ENCODE results near the gene ABCC3.
"Not testable (repeated sequence)": the region's sequence is repeated elsewhere in the genome, so short reads cannot be mapped to it uniquely, and the experiment has no call there.

The ABCC3 gene

GRCh38 chr17:50687200-50688066 is 52.8 kb downstream of the ABCC3 start:
- peak in 1 of 2 experiments; percentile 40 for DNase-seq

DNA sequence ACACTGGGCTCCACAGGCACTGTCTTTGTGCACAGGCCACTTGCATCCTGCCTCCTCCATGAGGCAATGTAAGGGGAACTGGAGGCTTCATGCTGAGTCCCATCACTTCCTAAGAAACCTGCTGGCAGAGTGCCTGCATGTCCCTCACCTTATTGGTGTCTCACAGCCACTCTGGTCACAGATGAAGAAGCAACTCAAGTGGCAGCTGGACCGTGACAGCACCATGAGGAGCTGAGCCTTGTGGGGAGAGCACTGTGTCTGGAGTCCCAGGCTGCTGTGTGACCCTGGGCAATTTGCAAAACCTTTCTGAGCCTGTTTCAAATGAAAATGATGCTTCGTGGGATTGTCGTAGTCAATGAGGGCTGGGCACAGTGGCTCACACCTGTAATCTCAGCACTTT is 53.6 kb downstream of the ABCC3 start:
- no peak for DNase-seq

GRCh38 chr17:50689251-50689650 is 54.6 kb downstream of the ABCC3 start:
- no peak for DNase-seq

GRCh38 chr17:50689956-50690886 is 55.5 kb downstream of the ABCC3 start:
- DNase-seq = no peak

DNA sequence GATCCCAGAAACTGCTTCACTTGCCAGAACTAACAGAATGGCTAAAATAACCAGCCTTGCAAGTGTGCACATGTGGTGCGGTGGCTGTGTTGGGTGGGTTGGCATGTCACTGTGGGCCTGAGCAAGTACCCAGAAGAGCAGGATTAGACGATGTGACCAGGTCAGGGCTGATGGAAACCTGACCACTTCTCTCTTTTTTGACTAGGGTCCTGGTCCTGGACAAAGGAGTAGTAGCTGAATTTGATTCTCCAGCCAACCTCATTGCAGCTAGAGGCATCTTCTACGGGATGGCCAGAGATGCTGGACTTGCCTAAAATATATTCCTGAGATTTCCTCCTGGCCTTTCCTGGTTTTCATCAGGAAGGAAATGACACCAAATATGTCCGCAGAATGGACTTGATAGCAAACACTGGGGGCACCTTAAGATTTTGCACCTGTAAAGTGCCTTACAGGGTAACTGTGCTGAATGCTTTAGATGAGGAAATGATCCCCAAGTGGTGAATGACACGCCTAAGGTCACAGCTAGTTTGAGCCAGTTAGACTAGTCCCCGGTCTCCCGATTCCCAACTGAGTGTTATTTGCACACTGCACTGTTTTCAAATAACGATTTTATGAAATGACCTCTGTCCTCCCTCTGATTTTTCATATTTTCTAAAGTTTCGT is 56.3 kb downstream of the ABCC3 start:
- DNase-seq = no peak

GRCh38 chr17:50691550-50692447 is 57.1 kb downstream of the ABCC3 start:
- no peak for DNase-seq

- DNase-seq = peak; percentile 49 to 76
Measured at GRCh38 chr17:50692448-50693035, 57.9 kb downstream of the ABCC3 start.

DNA sequence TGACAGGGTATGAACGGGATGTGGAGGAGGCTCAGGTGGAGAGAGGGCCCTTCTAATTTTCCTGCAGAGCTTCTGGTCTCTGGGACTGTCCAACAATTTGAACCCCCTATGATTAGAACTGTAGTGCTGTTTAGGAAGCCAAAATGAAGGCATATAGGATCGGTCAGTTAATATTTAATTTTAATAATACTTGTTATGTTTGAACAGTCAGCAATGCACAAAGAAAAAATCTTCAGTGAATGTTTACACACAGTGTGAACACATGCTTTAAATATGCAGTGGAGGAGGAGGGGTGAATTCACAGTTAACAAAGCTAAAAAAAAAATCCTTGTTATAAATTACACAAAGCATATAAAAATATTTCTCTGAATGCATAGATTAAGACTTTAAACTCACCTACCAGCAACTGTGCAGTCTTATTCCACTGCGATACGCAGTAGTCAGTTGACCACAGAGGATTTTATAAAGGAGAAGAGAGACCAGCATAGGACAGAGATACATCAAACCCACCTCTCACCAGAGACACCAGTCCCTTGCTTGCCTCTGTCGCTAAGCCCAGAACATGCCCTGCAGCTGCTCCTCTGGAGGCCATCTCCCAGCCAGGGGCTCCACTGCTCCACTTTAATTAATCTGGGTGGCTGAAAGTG is 58.5 kb downstream of the ABCC3 start:
- DNase-seq = peak; percentile 20 to 60

DNA sequence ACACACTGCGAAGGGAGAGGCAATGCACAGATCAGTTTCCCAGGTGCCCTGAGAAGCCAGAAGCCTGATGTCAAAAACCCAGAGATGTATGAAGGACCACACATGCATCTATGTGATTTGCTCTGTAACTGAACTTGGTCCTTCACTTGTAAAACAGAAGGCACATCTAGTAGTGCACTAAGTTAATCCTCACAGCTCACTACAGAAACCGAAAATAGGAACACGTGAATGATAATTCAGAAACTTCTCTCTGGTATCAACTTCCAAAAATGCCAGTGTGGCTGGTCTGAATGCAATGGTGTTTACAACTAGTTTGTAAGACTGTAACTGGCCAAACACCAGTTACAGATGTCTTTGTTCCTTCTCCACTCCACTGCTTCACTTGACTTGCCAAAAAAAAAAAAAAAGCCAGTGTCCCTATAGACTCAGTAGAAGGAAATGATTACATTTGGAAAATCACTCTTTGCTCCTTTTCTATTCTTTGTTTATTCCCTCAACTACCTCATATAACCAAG is 61.7 kb downstream of the ABCC3 start:
- no peak for DNase-seq

GRCh38 chr17:50697062-50697461 is 62.4 kb downstream of the ABCC3 start:
- DNase-seq = no peak

DNA sequence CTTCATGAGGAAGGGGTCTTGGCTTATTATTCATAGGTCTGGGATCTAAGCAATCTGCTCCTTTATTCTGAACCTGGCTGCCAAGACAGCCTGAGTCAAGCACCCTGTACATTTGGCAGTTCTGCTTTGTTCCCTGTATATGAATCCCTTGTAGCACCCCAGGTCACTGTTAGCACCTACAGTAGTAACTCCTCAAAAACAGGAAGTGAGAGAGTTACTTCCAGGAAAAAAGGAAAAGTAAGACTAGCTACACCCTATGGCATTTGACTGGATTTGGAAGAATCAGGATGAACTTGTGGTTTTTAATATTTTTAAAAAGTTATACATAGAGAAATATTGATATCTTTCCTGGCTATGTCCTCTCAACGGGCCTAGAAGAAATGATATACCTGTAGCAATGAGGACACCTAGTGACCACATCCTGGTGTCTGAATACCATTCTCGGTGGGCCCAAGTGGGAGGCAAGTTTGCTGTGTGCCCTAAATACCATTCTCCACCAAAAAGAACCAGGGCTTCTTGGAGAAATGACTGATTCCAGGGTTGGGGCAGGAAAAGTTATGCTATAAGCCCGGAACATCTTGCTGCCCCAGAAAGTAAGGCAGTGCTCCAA is 63.1 kb downstream of the ABCC3 start:
- no peak for DNase-seq

DNA sequence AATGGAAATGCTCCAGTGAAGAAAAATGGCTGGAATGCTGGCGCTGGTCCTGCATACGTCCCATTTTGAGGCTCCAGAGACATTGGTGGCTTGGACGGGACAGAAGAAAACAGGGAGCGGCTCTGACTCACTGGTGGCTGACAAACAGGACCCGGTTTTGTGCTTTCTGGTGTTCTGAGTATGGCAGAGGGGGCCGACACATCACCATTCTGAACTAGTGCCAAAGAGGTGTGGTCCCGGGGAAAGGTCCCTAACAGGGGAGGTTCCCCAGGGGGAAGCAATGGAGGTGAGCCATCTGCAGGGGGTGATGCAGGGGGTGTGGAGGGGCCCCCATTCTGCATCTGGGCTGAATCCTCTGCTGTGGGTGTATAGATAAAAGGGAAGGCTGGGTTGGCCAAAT is 64.7 kb downstream of the ABCC3 start:
- no peak for DNase-seq

GRCh38 chr17:50703162-50703561 is 68.5 kb downstream of the ABCC3 start:
- no peak for DNase-seq

DNA sequence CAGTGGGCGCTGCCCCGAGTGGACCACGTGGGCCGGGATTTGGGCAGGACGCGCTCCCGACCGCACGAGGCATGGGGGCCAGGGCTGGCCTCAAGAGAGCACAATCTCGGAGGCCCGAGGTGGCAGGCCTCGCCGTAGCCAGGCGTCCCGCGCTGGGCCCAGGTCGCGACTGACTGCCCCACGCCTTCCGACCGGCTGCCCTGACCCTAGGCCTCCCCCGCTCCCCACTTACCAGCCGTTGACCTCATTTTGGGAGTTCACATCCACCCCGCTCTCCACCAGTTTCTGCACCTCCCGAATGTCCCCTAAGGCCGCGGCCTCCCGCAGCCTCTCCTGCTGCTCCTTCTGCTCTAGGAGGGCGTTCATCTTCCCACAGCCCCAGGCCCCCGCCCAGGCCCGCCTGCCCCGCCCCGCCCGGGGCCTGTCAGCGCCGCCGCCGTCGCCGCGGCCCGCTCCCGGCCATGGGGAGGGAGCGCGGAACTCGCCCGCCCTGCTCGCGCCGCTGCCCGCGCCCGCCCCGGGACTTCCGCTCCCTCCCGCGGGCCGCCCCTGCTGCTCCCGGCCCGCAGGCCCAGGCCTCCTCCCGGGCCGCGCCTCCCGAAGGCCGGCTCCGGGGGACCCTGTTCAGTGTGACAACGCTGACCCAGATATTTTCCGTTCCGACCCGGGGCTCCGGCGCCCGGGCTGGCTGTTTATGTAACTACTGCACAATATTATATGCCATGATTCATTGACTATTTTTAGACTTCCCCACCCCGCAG is 72.8 kb downstream of the ABCC3 start, which contains the start of gene ANKRD40:
TSS of gene ANKRD40 (minus strand) at position 626 of the 761 bp plus-strand sequence. CDS start at position 366, 260 bp downstream.
- peak; percentile 78 to 96 for DNase-seq

DNA sequence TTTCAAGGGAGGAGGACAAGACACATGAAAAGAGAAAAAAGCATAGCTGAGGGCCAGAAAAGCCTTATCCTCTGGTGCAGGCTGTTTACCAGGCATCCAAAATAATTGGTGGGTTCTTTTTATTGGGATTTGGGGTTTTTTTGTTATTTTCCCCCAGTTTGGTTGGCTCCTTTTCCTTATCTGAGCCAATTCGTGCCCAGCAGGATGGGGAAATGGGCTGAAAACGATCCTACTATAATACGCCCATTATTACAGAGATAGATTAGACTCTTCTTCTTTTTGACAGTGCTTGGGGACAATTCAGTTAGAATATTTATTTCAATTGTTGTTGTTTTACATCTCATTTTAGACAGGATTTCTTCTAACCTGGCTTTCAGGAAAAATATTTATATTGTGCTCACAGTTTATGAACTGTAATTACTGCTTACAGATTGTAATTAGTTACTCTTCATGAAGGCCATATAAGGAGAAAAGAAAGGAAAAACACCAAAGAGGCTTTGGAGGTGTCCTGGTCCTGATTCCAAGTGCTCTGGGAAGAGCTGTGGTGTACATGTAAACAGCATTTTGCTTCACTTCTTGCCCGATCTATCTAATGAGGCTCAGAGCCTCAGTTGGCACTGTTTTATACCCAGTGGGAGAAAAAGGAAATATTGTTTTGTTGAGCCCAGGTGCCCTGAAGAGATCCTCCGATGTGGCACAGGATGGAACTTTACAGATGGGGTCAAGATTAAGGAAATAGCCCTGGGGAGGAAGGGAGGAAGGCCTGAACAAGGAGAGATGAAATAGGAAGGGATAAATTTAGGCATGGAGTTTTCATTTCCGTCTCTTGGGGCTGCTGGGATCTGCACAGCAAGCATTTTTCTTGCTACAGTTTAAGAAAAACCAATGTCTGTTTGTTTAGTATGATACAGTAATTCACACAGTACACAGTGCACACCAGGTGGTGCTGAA is 73.6 kb downstream of the ABCC3 start:
- peak; percentile 58 to 73 for DNase-seq

GRCh38 chr17:50709053-50709452 is 74.4 kb downstream of the ABCC3 start:
- not testable (repeated sequence) for DNase-seq

- no peak for DNase-seq
Measured at GRCh38 chr17:50710025-50710424, 75.3 kb downstream of the ABCC3 start.

DNA sequence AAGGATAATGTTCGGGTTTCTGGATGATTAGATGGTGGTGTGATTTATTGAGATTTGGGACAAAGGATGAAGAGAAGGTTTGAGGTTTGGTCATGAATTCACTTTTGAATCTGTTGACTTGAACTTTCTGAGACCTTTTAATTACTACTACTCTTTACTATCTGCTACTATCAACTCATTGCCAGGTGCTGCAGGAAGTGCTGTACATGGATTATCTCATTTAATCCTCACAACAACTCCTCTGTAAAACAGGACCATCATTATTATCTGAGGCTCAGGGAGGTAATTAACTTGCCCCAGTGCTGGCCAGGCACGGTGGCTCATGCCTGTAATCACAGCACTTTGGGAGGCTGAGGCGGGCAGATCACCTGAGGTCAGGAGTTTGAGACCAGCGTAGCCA is 76.0 kb downstream of the ABCC3 start:
- no peak for DNase-seq

All from NCI-H526 (cell line).